ENCODE data around the gene PTGFR.

The PTGFR gene

GRCh38 chr1:78522136-78522535 lies 31.4 kb downstream of the PTGFR start:
- no peaks in the 10 kb centered on the region for H3K36me3 ChIP-seq (ENCODE audit: control insufficient read depth, insufficient read depth, low read length)
- H3K9ac ChIP-seq (ENCODE audit: low read depth, low read length): no peak overlapping the region
- no peaks in the 10 kb centered on the region for H3K27me3 ChIP-seq (ENCODE audit: control insufficient read depth, insufficient read depth, low read length)
- H3K9me3 ChIP-seq (ENCODE audit: control insufficient read depth, insufficient read depth, low read length): no peaks in the 10 kb centered on the region
- no peaks in the 10 kb centered on the region for H3K4me1 ChIP-seq (ENCODE audit: control insufficient read depth, insufficient read depth, low read length)
- H3K4me3 ChIP-seq (ENCODE audit: low read depth, low read length): no peak overlapping the region

- H3K4me3 ChIP-seq (ENCODE audit: low read depth, low read length): no peak overlapping the region
- no peaks in the 10 kb centered on the region for H3K27me3 ChIP-seq (ENCODE audit: control insufficient read depth, insufficient read depth, low read length)
- no peaks in the 10 kb centered on the region for H3K9me3 ChIP-seq (ENCODE audit: control insufficient read depth, insufficient read depth, low read length)
- no peaks in the 10 kb centered on the region for H3K36me3 ChIP-seq (ENCODE audit: control insufficient read depth, insufficient read depth, low read length)
- no peak overlapping the region for H3K9ac ChIP-seq (ENCODE audit: low read depth, low read length)
- no peaks in the 10 kb centered on the region for H3K4me1 ChIP-seq (ENCODE audit: control insufficient read depth, insufficient read depth, low read length)
Measured at GRCh38 chr1:78526496-78526895, 35.7 kb downstream of the PTGFR start.

GRCh38 chr1:78527706-78528105 lies 36.9 kb downstream of the PTGFR start:
- Histone ChIP-seq H3K36me3 (ENCODE audit: control insufficient read depth, insufficient read depth, low read length) (no peaks in the 10 kb centered on the region), H3K4me1 (ENCODE audit: control insufficient read depth, insufficient read depth, low read length) (no peaks in the 10 kb centered on the region), H3K9me3 (ENCODE audit: control insufficient read depth, insufficient read depth, low read length) (no peaks in the 10 kb centered on the region), H3K4me3 (ENCODE audit: low read depth, low read length) (no peak overlapping the region), H3K27me3 (ENCODE audit: control insufficient read depth, insufficient read depth, low read length) (no peaks in the 10 kb centered on the region), H3K9ac (ENCODE audit: low read depth, low read length) (no peak overlapping the region)

GRCh38 chr1:78533527-78533926 lies 42.8 kb downstream of the PTGFR start:
- no peak overlapping the region for H3K9ac ChIP-seq (ENCODE audit: low read depth, low read length)
- no peaks in the 10 kb centered on the region for H3K36me3 ChIP-seq (ENCODE audit: control insufficient read depth, insufficient read depth, low read length)
- H3K4me3 ChIP-seq (ENCODE audit: low read depth, low read length): no peak overlapping the region
- no peaks in the 10 kb centered on the region for H3K27me3 ChIP-seq (ENCODE audit: control insufficient read depth, insufficient read depth, low read length)
- no peaks in the 10 kb centered on the region for H3K9me3 ChIP-seq (ENCODE audit: control insufficient read depth, insufficient read depth, low read length)
- H3K4me1 ChIP-seq (ENCODE audit: control insufficient read depth, insufficient read depth, low read length): no peaks in the 10 kb centered on the region

GRCh38 chr1:78535286-78535685 lies 44.5 kb downstream of the PTGFR start:
- Histone ChIP-seq H3K4me3 (ENCODE audit: low read depth, low read length) (no peak overlapping the region), H3K9ac (ENCODE audit: low read depth, low read length) (no peak overlapping the region), H3K9me3 (ENCODE audit: control insufficient read depth, insufficient read depth, low read length) (no peaks in the 10 kb centered on the region), H3K4me1 (ENCODE audit: control insufficient read depth, insufficient read depth, low read length) (no peaks in the 10 kb centered on the region), H3K27me3 (ENCODE audit: control insufficient read depth, insufficient read depth, low read length) (no peaks in the 10 kb centered on the region), H3K36me3 (ENCODE audit: control insufficient read depth, insufficient read depth, low read length) (no peaks in the 10 kb centered on the region)

- Histone ChIP-seq H3K4me3 (ENCODE audit: low read depth, low read length) (no peak overlapping the region), H3K9me3 (ENCODE audit: control insufficient read depth, insufficient read depth, low read length) (no peaks in the 10 kb centered on the region), H3K36me3 (ENCODE audit: control insufficient read depth, insufficient read depth, low read length) (no peaks in the 10 kb centered on the region), H3K9ac (ENCODE audit: low read depth, low read length) (no peak overlapping the region), H3K27me3 (ENCODE audit: control insufficient read depth, insufficient read depth, low read length) (no peaks in the 10 kb centered on the region), H3K4me1 (ENCODE audit: control insufficient read depth, insufficient read depth, low read length) (no peaks in the 10 kb centered on the region)
Measured at GRCh38 chr1:78536427-78536826, 45.7 kb downstream of the PTGFR start.

GRCh38 chr1:78540048-78540447 lies 49.3 kb downstream of the PTGFR start:
- H3K4me3 ChIP-seq (ENCODE audit: low read depth, low read length): no peak overlapping the region
- H3K27me3 ChIP-seq (ENCODE audit: control insufficient read depth, insufficient read depth, low read length): no peaks in the 10 kb centered on the region
- H3K9me3 ChIP-seq (ENCODE audit: control insufficient read depth, insufficient read depth, low read length): no peaks in the 10 kb centered on the region
- H3K9ac ChIP-seq (ENCODE audit: low read depth, low read length): no peak overlapping the region
- no peaks in the 10 kb centered on the region for H3K36me3 ChIP-seq (ENCODE audit: control insufficient read depth, insufficient read depth, low read length)
- H3K4me1 ChIP-seq (ENCODE audit: control insufficient read depth, insufficient read depth, low read length): no peaks in the 10 kb centered on the region

- Histone ChIP-seq H3K4me1 (ENCODE audit: control insufficient read depth, insufficient read depth, low read length) (no peaks in the 10 kb centered on the region), H3K4me3 (ENCODE audit: low read depth, low read length) (no peak overlapping the region), H3K9me3 (ENCODE audit: control insufficient read depth, insufficient read depth, low read length) (no peaks in the 10 kb centered on the region), H3K27me3 (ENCODE audit: control insufficient read depth, insufficient read depth, low read length) (no peaks in the 10 kb centered on the region), H3K36me3 (ENCODE audit: control insufficient read depth, insufficient read depth, low read length) (no peaks in the 10 kb centered on the region), H3K9ac (ENCODE audit: low read depth, low read length) (no peak overlapping the region)
Measured at GRCh38 chr1:78541479-78541878, 50.7 kb downstream of the PTGFR start.

- Histone ChIP-seq H3K9ac (ENCODE audit: low read depth, low read length) (no peak overlapping the region), H3K36me3 (ENCODE audit: control insufficient read depth, insufficient read depth, low read length) (no peaks in the 10 kb centered on the region)
Measured at GRCh38 chr1:78543941-78544643, 53.3 kb downstream of the PTGFR start.

GRCh38 chr1:78547081-78547480 lies 56.3 kb downstream of the PTGFR start:
- no peaks in the 10 kb centered on the region for H3K9me3 ChIP-seq (ENCODE audit: control insufficient read depth, insufficient read depth, low read length)
- no peak overlapping the region for H3K9ac ChIP-seq (ENCODE audit: low read depth, low read length)
- H3K36me3 ChIP-seq (ENCODE audit: control insufficient read depth, insufficient read depth, low read length): no peaks in the 10 kb centered on the region
- H3K4me3 ChIP-seq (ENCODE audit: low read depth, low read length): no peak overlapping the region
- H3K27me3 ChIP-seq (ENCODE audit: control insufficient read depth, insufficient read depth, low read length): no peaks in the 10 kb centered on the region
- H3K4me1 ChIP-seq (ENCODE audit: control insufficient read depth, insufficient read depth, low read length): no peaks in the 10 kb centered on the region

More at GRCh38 chr1:78543941-78544643, 53.3 kb downstream of the PTGFR start:
- Histone ChIP-seq H3K4me1 (ENCODE audit: control insufficient read depth, insufficient read depth, low read length) (no peaks in the 10 kb centered on the region), H3K27me3 (ENCODE audit: control insufficient read depth, insufficient read depth, low read length) (no peaks in the 10 kb centered on the region), H3K4me3 (ENCODE audit: low read depth, low read length) (no peak overlapping the region), H3K9me3 (ENCODE audit: control insufficient read depth, insufficient read depth, low read length) (no peaks in the 10 kb centered on the region)

- Histone ChIP-seq H3K9ac (ENCODE audit: low read depth, low read length) (no peak overlapping the region), H3K4me3 (ENCODE audit: low read depth, low read length) (no peak overlapping the region), H3K4me1 (ENCODE audit: control insufficient read depth, insufficient read depth, low read length) (no peaks in the 10 kb centered on the region), H3K9me3 (ENCODE audit: control insufficient read depth, insufficient read depth, low read length) (peaks cover 3% of the 10 kb centered on the region), H3K36me3 (ENCODE audit: control insufficient read depth, insufficient read depth, low read length) (no peaks in the 10 kb centered on the region), H3K27me3 (ENCODE audit: control insufficient read depth, insufficient read depth, low read length) (no peaks in the 10 kb centered on the region)
Measured at GRCh38 chr1:78549331-78549730, 58.6 kb downstream of the PTGFR start.

GRCh38 chr1:78549891-78550290 lies 59.1 kb downstream of the PTGFR start:
- no peaks in the 10 kb centered on the region for H3K36me3 ChIP-seq (ENCODE audit: control insufficient read depth, insufficient read depth, low read length)
- H3K27me3 ChIP-seq (ENCODE audit: control insufficient read depth, insufficient read depth, low read length): no peaks in the 10 kb centered on the region
- no peaks in the 10 kb centered on the region for H3K4me1 ChIP-seq (ENCODE audit: control insufficient read depth, insufficient read depth, low read length)
- peaks cover 3% of the 10 kb centered on the region for H3K9me3 ChIP-seq (ENCODE audit: control insufficient read depth, insufficient read depth, low read length)
- H3K4me3 ChIP-seq (ENCODE audit: low read depth, low read length): no peak overlapping the region
- H3K9ac ChIP-seq (ENCODE audit: low read depth, low read length): no peak overlapping the region
